OCI-LY3 (cell line): Measurements from ENCODE around the gene CHSY3.

Experiments used
- H2AFZ ChIP-seq: fragments of 200-600, 300-600 bp; shearing (Covaris generic); 2 replicates; pipeline ENCODE4 v1.6.0; 2014; ENCODE audit warnings: antibody characterized with exemption, low read depth, low read length
- H3K27ac ChIP-seq: fragments of 200-600, 300-600 bp; sonication (generic); 2 replicates; pipeline ENCODE4 v1.5.1; 2014; ENCODE audit warnings: mild to moderate bottlenecking, low read length, moderate library complexity, mixed read lengths
- H3K27me3 ChIP-seq: fragments of 200-600, 300-600 bp; sonication (generic); 2 replicates; pipeline ENCODE4 v1.6.1; 2014; ENCODE audit warnings: low read depth, low read length, mixed read lengths
- H3K36me3 ChIP-seq: fragments of 200-600, 300-600 bp; sonication (generic); replicated peaks from 2 replicates; pipeline ENCODE3; 2014; ENCODE audit warnings: low read depth, low read length, mixed read lengths
- H3K4me1 ChIP-seq: fragments of 300-600, 200-600 bp; sonication (generic); 2 replicates; pipeline ENCODE4 v1.6.1; 2014; ENCODE audit warnings: low read length, mixed read lengths
- H3K4me2 ChIP-seq: fragments of 200-600, 300-600 bp; sonication (generic); 2 replicates; pipeline ENCODE4 v1.6.1; 2014; ENCODE audit warnings: low read length, mixed read lengths
- H3K4me3 ChIP-seq: fragments of 300-600, 200-600 bp; sonication (generic); 2 replicates; pipeline ENCODE4 v1.5.1; 2014; ENCODE audit warnings: antibody characterized with exemption, mild to moderate bottlenecking, low read length, moderate library complexity
- H3K79me2 ChIP-seq: fragments of 300-600, 200-600 bp; shearing (Covaris generic); 2 replicates; pipeline ENCODE4 v1.6.1; 2014; ENCODE audit warnings: mild to moderate bottlenecking, low read length, mixed read lengths
- H3K9ac ChIP-seq: fragments of 300-600, 200-600 bp; shearing (Covaris generic); 2 replicates; pipeline ENCODE4 v1.6.0; 2014; ENCODE audit warnings: mild to moderate bottlenecking, low read length, moderate library complexity
- H3K9me3 ChIP-seq: fragments of 200-600, 300-600 bp; shearing (Covaris generic); 2 replicates; pipeline ENCODE4 v1.6.1; 2014; ENCODE audit warnings: low read length, mixed read lengths; ENCODE audit not compliant: insufficient read depth
- H4K20me1 ChIP-seq: fragments of 200-600, 300-600 bp; sonication (generic); 2 replicates; pipeline ENCODE4 v1.6.1; 2016; ENCODE audit warnings: low read length, mixed read lengths; ENCODE audit not compliant: insufficient read depth
- EZH2phosphoT487 ChIP-seq: fragments of 200-600 bp; shearing (Covaris generic); IDR thresholded peaks from 2 replicates; pipeline ENCODE4 v1.6.1; 2018; ENCODE audit warnings: antibody characterized with exemption, mixed run types, low read depth
- TF ChIP-seq, protein P1 (sequence below): fragments of 200-600, 300-600 bp; sonication (generic); IDR thresholded peaks from 2 replicates; pipeline ENCODE4 v1.5.1; 2014; ENCODE audit warnings: antibody characterized with exemption, low read length, low read depth

Gene CHSY3

DNA sequence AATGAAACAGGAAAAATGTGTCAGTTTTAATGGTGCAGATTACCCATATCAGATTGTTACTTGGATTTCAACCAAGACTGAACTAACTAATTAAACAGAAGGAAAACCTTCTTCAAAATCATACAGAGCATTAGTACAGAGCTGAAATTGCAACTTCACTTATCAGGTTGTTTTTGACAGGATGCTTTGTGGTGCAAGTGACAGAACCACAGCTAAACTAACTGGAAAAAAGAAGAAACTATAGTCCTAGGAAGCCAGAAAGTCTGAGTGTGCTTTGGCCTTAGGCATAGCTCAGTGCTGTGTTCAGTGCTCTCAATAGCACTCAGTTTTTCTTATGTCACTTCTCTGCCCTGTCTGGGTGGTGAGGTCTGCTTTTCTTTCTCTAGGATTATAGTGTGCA, 267.4 kb downstream of the CHSY3 start:
- no peak for TF ChIP-seq EZH2phosphoT487
- TF ChIP-seq, protein P1, sequence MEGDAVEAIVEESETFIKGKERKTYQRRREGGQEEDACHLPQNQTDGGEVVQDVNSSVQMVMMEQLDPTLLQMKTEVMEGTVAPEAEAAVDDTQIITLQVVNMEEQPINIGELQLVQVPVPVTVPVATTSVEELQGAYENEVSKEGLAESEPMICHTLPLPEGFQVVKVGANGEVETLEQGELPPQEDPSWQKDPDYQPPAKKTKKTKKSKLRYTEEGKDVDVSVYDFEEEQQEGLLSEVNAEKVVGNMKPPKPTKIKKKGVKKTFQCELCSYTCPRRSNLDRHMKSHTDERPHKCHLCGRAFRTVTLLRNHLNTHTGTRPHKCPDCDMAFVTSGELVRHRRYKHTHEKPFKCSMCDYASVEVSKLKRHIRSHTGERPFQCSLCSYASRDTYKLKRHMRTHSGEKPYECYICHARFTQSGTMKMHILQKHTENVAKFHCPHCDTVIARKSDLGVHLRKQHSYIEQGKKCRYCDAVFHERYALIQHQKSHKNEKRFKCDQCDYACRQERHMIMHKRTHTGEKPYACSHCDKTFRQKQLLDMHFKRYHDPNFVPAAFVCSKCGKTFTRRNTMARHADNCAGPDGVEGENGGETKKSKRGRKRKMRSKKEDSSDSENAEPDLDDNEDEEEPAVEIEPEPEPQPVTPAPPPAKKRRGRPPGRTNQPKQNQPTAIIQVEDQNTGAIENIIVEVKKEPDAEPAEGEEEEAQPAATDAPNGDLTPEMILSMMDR = no peak
- Histone ChIP-seq H4K20me1 (no peaks in the 10 kb centered on the region), H2AFZ (no peak overlapping the region)

DNA sequence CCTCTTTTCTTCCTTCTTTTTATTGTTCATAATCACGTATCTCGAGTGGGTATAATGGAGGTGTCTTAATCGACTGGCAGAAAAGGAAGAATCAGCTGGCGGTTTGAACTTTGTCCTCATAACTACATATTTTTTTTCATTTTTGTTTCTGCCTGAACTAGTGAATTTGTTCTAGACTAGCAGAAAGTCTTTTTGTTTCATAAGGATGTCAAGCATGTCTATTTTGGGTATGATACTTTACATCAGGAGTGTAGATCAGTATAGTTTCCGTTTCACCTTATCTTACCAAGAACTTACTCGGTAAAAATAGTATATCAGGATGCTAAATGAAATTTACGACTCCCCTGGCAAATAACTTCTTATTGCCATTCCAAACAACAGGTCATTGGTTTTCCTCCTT, 278.9 kb downstream of the CHSY3 start:
- H3K27me3 ChIP-seq = no peaks in the 10 kb centered on the region
- TF ChIP-seq, protein P1 = no peak
- no peak for TF ChIP-seq EZH2phosphoT487
- no peaks in the 10 kb centered on the region for H4K20me1 ChIP-seq
- H3K9ac ChIP-seq = no peak overlapping the region
- no peaks in the 10 kb centered on the region for H3K9me3 ChIP-seq
- no peak overlapping the region for H3K4me3 ChIP-seq
- H3K79me2 ChIP-seq = no peaks in the 10 kb centered on the region
- no peaks in the 10 kb centered on the region for H3K36me3 ChIP-seq
- H3K4me2 ChIP-seq = no peak overlapping the region
- H3K27ac ChIP-seq = no peak overlapping the region
- no peak overlapping the region for H2AFZ ChIP-seq
- no peaks in the 10 kb centered on the region for H3K4me1 ChIP-seq

More for the DNA sequence above, 267.4 kb downstream of the CHSY3 start:
- Histone ChIP-seq H3K4me1 (no peaks in the 10 kb centered on the region), H3K27ac (no peak overlapping the region), H3K79me2 (no peaks in the 10 kb centered on the region), H3K9ac (no peak overlapping the region), H3K36me3 (no peaks in the 10 kb centered on the region), H3K9me3 (no peaks in the 10 kb centered on the region), H3K27me3 (no peaks in the 10 kb centered on the region), H3K4me3 (no peak overlapping the region), H3K4me2 (no peak overlapping the region)

DNA sequence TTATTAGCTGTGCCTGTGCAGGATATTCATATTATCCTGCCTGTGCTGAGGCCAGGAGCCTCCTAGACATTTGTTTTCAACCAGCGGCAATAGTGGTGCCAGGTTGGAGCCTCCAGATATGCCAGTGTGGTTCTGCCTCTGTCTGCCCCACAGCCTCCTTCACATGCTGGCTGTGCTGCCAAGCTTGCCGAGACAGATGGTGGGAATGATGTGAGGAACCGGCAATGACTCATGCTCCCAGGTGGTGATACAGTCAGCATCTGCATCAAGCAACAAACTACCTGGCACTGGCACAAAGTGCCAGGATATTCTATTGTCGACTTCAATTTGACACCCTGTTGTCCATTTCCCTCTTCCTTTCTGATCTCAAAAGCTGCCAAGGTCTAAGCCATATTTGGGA, 285.7 kb downstream of the CHSY3 start:
- H3K36me3 ChIP-seq = no peaks in the 10 kb centered on the region

DNA sequence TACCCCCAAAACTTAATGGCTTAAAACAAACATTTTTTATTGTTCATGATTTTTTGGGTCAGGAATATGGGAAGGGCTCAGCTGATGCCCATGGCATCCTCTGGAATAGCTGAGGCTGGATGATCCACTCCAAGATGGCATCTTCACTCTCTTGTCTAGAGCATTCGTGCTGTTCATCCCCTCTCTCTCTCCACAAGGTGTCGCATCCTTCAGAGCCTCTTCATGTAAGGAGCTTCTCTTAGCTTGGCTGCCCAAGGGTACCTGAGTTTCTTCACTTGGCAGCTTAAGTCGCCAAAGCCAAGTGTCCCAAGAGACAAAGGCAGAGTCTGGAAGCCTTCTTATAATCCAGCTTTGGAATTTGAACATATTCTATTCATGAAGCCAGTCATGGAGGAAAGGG, 294.7 kb downstream of the CHSY3 start:
- H3K27ac ChIP-seq = no peak overlapping the region
- H3K9me3 ChIP-seq = no peaks in the 10 kb centered on the region
- H3K4me1 ChIP-seq = no peaks in the 10 kb centered on the region
- H2AFZ ChIP-seq = no peak overlapping the region
- no peaks in the 10 kb centered on the region for H3K36me3 ChIP-seq
- no peaks in the 10 kb centered on the region for H3K27me3 ChIP-seq
- no peak for TF ChIP-seq EZH2phosphoT487
- TF ChIP-seq, protein P1 = peak; percentile 57
- H3K4me3 ChIP-seq = no peak overlapping the region
- no peaks in the 10 kb centered on the region for H3K79me2 ChIP-seq
- no peak overlapping the region for H3K4me2 ChIP-seq
- H4K20me1 ChIP-seq = no peaks in the 10 kb centered on the region
- no peak overlapping the region for H3K9ac ChIP-seq

More for the DNA sequence above, 285.7 kb downstream of the CHSY3 start:
- no peak overlapping the region for H3K27ac ChIP-seq
- TF ChIP-seq, protein P1 = no peak
- TF ChIP-seq EZH2phosphoT487 = no peak
- no peak overlapping the region for H3K4me3 ChIP-seq
- H3K4me2 ChIP-seq = no peak overlapping the region
- no peak overlapping the region for H3K9ac ChIP-seq
- H4K20me1 ChIP-seq = no peaks in the 10 kb centered on the region
- H3K9me3 ChIP-seq = no peaks in the 10 kb centered on the region
- no peaks in the 10 kb centered on the region for H3K79me2 ChIP-seq
- no peaks in the 10 kb centered on the region for H3K27me3 ChIP-seq
- H2AFZ ChIP-seq = no peak overlapping the region
- H3K4me1 ChIP-seq = no peaks in the 10 kb centered on the region
